CD4-positive, alpha-beta T cell treated with Interleukin-17A for 4 hours (primary cell): ENCODE results near the gene FAM9C.
"Not testable (repeated sequence)": the region's sequence is repeated elsewhere in the genome, so short reads cannot be mapped to it uniquely, and the experiment has no call there.

Experiments
- DNase-seq: peaks from one replicate; pipeline ENCODE4 v3.0.0-alpha.2; 2020; ENCODE audit warnings: mixed read lengths

The FAM9C gene

GRCh38 chrX:13076176-13076961, 31.9 kb upstream of the FAM9C start:
- DNase-seq = no peak

GRCh38 chrX:13074297-13075262, 30.2 kb upstream of the FAM9C start:
- DNase-seq = peak; percentile 30

DNA sequence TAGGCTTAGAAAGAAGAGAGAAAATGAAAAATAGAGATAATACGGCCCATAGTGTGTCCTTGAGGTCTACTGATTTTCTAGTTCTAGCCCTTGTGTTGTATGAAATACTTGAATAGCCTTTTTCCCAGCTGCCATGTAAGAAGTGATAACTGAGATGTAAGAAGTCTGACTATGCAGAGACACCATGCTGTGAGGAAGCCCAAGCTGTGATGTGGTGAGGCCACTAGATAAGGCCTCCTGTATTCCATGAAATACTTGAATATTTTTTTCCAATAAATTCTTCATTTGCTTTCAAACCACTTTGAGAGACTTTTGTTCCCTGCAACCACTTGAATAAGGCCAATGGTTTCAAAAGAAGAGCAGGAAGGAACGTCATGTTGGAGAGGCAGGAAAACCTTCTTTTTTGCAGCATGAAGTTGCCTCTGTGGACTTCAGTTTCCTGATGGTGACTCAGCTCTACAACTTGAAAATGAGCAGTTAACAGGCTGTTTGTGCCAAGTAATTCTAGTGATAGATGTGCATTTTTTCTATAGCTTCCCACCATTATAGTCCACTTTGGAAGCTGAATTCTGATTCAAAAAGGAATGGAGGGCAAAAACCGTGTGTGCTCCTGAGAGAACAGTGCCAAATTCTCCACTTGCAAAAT, 25.5 kb upstream of the FAM9C start:
- DNase-seq = no peak

- no peak for DNase-seq
Measured at GRCh38 chrX:13068651-13069050, 24.2 kb upstream of the FAM9C start.

- DNase-seq = no peak
Measured at GRCh38 chrX:13067773-13068172, 23.4 kb upstream of the FAM9C start.

DNA sequence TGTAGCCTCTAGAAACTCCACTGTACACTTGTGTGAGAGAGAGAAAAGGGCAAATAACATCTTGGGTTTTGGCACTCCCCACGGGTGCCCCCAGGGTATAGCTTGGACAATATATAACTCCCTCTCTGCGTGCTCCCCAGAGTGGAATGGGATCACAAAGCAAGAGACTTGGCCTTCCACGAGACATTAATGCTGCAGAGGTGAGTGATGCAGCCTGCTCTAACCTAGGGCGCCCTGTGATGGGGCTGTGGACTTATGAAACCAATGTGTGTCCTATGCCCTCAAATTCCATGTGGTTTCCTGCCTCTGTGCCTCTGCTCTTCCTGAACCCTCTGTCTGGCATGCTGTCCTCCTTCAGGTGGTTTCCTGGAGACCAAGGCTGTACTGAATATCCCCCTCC, 22.0 kb upstream of the FAM9C start:
- DNase-seq = no peak

DNA sequence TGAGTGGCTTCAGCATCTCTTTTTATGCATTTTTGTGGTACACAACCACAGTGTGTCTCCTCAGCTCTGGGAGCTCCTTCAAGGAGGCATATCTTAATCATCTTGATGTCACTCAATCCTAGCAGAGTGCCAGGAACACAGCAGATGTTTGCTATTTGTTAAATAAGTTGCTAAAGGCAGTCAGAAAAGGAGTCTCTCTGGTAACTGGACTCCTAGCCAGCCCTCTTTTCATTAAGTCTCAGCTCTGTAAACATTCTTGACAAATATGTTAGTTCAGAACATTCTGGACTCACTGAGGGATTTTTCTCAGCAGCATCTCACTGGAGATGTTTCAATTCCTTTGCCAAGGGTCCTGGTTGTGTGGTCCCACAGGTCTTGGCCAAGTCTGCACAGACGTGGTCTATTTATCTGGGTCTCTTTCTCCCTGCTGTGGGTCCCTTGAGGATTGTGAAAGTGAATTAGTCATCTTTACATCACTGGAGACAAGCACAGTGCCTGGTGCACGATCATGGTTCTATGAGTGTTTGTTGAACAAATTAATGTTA, 20.3 kb upstream of the FAM9C start:
- no peak for DNase-seq

DNA sequence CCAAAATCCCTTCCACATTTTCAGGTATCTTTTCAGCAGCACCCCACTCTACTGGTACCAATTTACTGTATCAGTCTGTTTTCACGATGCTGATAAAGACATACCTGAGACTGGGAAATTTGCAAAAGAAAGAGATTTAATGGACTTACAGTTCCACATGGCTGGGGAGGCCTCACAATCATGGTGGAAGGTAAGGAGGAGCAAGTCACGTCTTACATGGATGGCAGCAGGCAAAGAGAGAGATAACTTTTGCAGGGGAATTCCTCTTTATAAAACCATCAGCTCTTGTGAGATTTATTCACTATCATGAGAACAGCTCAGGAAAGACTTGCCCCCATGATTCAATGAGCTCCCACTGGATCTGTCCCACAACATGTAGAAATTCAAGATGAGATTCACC, 18.7 kb upstream of the FAM9C start:
- not testable (repeated sequence) for DNase-seq

- not testable (repeated sequence) for DNase-seq
Measured at GRCh38 chrX:13062331-13062730, 17.9 kb upstream of the FAM9C start.

GRCh38 chrX:13061215-13061708, 16.8 kb upstream of the FAM9C start:
- not testable (repeated sequence) for DNase-seq

- no peak for DNase-seq
Measured at GRCh38 chrX:13059637-13060499, 15.4 kb upstream of the FAM9C start.

DNA sequence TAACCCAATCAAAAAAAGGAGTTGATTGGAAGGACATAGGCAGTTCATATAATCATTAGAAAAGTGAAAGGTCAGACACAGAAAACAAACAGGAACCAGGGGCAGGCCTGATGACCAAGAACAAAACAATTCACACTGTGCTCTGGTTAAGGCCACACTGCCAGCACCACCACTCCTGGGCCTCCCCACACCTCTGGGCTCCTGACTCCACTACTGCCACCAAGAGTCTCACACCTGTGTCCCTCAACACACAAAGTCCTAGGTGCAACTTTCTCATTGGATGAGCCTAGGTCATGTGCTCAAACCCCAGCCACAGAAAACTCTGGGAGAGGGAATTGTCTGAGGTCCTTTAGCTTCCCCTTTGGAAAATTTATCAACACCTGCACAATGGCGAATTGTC, 11.1 kb upstream of the FAM9C start:
- DNase-seq = no peak

- no peak for DNase-seq
Measured at GRCh38 chrX:13053171-13053570, 8.8 kb upstream of the FAM9C start.

DNA sequence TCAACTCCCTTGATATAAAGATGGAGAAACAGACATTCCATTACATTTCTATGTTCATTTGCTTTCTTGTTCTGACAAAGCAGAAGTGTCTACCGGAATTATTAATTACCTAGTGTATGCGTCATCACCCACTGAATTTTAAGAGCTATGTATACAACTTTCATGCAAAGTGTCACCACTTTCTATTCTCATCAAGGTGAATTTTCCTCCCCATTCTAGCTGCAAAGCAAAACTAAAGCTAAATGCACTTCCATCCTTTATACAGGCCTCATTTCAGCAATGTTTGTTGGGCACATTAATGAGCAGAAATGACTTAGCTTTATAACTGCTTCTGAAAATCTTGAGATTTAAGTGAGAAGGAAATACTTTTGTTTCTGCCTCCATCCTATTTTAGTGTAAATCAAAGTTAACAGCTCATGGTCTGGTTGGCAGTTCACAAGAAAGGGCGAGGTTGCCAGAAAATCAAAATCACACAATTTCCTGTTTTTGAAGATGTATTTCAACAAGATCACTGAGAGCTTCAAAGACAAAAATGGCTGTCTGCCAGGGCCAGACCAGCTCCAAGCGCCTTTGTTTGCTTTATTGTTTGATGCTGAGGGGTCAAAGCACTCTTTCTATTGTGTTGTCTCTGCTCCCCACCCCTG, 7.2 kb upstream of the FAM9C start:
- peak; percentile 74 for DNase-seq

- no peak for DNase-seq
Measured at GRCh38 chrX:13051167-13051528, 6.7 kb upstream of the FAM9C start.

DNA sequence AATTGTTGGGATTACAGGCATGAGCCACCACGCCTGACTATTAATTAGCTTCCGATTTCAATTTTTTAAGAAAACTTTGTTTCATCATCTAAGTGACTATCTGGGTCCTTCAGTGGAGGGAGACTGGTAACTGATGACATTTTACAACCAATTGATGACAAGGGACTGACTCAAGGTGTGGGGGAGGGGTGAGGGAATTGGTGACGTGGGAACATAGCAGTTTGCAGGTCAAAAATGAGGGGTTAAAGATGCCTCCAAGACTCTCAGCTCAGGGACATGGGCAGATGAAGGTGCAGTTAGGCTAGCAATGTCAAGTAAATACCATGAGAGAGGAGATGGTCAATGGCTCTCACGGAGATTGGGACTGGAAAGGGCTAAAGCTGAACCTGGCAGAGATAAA, 5.7 kb upstream of the FAM9C start:
- no peak for DNase-seq

- DNase-seq = no peak
Measured at GRCh38 chrX:13048280-13048679, 3.9 kb upstream of the FAM9C start.

GRCh38 chrX:13047759-13048158, 3.3 kb upstream of the FAM9C start:
- DNase-seq = no peak

- DNase-seq = no peak
Measured at GRCh38 chrX:13046141-13046855, 1.9 kb upstream of the FAM9C start.

DNA sequence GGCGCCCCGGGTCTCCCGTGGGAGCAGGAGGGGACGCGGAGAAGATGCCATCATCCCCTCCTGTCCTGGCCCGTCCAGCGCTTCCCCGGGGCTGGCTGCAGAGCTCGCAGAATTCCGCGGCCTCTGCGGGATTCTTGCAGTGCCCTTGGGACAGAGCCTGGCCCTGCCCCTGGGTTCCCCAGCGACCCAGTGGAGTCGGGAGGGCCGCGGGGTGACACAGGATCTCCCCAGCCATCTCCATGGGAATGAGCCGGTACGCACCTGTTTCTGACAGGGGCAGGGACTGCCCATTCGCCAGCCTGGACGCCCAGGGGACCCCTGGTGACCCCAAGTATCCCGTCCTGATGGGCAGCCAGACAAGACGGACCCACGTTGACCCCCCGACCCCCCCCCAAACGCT, 482 bp downstream of the FAM9C start:
- DNase-seq = no peak

DNA sequence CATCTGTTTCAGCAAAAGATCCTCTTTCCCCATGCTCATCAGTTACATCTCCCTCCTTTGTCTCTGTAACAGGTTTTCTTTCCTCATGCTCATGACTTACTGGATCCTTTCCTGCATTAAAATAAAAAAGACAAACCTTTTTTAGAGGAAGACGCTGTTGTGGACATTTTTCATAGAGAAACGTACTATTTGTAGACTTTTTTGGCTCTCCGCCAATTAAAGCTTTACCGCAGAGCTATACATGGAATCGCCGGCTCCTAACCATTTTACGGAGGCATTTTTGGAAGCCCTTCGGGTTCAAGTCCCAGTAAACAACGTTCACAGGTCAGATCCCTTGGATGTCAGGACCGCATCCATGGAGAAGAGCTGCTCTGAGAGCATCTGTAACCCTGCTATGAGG, 1.3 kb downstream of the FAM9C start:
- DNase-seq = no peak
